GM18870 (cell line): ENCODE data around the gene TTC39C.

ENCODE experiments used
- ATAC-seq: cut with Tn5 transposase; IDR thresholded peaks from one replicate; pipeline ENCODE4 v1.9.1; 2021; ENCODE audit warnings: moderate library complexity; ENCODE audit not compliant: unreplicated experiment

Gene TTC39C

DNA sequence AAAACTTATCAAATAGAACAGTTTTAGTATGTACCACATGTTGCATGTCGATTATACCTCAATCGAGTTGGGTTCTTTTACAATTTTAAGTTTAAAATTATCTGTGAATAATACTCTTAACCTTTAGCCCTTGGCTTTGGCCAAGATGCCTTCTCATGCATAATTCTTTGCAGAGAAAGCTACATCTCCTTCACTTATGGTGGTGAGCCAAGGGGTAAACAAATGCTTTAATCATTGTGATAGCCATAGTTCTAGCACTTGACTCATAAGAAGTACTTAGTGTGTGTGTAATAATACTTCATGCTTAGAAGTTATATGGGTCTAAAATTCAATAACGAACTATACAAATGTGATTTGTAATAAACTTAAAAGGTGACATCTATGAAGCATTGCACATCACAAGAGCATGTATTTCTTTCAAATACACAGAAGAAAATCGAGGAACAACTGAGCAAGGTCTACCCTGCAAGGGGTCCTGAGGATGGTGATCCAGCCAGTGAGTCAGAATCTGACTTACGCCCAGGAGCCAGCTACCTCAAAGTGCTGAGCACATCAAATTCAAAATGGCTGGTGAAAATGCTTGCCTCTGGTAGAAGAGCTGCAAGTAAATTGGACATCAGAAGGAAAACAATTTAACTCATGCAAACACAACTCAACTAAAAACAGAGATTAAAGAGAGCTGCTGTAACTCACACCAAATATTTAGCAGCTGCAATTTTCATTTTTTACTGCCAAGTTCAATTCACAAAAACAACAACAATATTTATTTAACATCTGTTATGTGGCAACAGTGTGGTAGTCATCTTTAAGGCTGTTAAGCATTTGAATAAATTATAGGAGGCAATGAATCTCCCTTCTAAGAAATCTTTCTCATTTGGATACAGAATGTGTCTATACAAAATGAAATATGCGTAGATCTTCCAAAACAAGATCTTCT is 23.8 kb upstream of the TTC39C start:
- ATAC-seq = no peak

DNA sequence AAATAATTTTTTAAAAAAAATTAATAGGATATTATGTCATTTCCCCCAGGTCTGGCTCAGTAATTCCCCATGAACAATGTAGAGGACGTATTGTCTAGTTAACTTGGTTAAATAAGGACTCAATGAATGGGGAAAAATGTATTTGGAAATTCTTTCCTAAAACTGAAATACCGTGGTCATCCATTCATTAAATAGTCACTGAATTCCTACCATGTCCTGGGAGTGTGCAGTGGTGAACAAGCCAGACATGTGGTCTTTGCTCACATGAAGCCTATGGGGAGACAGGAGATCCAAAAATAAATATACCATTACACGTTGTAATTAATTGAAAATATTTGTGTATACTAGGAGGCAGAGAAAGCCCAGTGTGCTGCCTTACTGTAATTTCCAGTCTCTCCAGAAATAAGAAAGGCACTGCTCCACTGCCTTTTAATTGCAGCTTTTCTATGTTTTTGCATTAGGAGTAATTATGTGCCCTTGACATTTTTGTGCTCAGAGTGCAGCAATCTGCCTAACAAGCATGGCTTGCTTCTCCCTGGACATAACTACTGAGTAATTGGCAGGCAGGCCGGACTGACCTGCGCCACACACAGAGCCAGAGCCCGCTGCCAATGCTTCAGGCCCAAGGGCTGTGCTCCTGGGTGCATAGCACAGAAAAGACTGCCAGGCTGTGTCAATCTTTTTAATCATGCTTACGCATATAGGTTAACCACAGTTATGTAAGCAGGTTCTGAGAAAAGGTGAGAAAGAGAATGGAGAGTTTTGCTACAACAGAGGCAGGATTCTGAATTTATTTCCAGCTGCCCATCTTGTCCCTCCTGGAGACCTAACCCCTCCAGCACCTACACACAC is 22.2 kb upstream of the TTC39C start:
- ATAC-seq = no peak

DNA sequence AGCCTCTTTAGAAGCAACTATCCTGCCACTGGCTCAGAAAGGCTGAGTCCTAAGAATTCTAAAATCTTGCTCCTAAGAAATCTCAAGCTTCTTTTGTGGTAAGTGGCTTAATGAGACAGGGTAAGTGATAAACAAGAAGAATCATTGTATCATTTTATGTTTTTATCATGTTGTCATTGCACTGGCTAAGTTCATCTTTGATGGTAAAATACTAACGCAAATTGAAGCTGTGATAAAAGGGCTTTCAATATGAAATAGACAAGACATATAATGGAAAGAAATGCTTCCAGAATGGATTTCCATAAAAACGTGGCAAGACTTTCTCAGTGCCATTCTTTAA is 21.6 kb upstream of the TTC39C start:
- no peak for ATAC-seq

DNA sequence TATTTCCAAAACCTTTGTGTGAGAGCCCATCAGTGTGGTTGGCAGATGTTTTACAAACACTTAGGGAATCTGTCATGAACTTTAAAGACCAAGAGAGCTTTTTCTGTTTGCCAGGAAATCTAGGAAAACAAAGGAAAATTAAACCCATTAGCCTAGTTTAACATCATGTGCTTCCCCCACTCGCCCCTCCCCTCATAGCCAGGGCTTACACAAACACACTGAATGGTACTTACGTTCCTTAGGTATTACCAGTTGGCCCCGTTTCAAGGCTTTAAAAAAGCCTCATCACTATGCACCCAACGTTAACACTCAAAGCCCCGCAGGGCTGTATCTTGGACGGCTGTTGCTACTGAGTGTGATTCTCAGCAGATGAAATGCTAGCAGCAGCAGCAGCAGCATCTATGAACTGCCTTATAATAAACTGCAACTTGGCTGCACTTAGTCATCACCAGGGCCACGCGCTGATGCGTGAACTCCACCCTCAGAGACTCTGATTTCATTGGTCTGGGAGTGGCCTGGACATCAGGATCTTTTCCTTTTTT is 20.1 kb upstream of the TTC39C start:
- ATAC-seq = no peak

DNA sequence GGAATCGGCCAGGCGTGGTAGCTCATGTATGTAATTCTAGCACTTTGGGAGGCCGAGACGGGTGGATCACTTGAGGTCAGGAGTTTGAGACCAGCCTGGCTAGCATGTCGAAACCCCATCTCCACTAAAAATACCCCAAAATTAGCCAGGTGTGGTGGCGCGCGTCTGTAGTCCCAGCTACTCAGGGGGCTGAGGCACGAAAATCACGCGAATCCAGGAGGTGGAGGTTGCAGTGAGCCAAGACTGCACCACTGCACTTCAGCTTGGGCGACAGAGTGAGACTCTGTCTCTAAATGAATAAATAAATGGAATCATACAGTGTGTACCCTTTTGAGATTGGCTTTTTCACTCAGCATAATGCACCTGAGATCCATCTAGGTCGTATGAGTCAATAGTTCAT is 19.4 kb upstream of the TTC39C start:
- ATAC-seq = no peak

DNA sequence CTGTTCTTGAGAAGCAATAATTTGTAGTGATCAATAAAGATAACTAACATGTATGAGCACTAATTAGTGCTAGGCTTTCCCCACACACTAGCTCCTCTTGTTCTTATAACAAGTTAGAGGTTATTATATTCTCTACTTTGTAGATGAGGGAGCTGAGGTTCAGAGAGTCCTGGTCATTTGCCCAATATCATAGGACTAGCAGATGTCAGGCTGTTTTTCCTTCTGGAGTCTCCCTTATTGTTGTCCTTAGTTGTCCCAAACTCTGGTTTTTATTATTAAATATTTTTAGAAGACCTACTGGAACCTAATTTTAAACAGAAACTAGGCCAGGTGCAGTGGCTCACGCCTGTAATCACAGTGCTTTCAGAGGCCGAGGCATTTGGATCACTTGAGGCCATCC is 16.5 kb upstream of the TTC39C start:
- ATAC-seq = no peak

DNA sequence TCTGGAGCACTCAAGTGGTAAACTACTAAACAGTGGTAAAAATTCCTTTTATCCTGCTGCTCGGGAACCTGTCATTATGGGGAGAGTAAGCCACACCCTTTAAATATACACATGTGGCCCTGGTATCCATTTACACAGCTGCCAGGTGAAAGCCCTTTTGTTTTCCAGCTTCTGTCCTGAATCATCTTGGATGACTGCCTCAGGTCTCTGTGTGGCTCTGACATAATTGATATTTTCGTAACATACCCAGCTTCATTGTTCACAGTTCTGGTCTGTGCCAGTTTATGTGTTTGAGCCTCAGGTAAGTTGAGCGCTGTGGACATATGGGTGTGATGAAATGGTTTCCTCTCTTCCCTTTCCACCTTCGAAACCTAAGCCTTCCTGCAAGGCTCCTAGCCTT is 15.7 kb upstream of the TTC39C start:
- ATAC-seq = no peak

DNA sequence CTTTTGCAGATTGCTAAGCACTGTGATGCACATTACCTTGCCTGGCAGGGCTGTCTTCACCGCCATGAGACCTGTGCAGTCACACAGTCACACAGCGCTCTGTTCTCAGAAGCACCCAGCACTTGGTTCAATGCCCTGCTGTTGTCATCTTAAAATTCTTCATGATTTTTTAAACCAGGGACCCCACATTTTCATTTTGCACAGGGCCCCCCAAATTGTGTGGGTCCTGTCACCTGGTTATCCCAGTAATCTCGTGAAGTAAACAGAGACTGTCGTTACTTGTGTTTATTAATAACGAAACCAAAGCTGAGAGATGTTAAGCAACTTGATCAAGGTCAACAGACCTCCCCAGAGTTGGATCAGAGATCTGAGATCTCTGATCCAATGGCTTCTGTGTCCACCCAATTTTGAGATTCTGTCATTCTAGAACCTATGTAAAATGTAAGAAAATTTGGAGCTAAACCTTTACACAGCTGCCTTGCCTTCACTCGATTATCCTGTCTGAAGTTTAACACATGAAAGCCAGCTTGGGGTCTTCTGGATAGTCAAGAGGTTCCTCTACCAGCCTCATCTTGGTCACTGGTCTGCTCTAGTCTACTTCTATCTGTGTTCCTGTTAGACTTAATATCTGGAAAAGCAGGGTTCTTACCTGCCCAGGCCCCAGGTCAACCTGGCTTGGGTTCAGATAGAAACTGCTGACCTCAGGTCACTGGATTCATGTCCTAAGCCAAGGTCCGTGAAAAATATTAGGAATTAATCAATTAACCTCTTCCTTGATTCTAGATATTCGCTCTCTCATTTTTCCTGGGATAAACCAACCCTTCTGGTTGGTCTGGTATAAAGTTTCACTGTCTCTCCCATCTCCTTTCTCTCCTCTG is 13.7 kb upstream of the TTC39C start:
- ATAC-seq = no peak

DNA sequence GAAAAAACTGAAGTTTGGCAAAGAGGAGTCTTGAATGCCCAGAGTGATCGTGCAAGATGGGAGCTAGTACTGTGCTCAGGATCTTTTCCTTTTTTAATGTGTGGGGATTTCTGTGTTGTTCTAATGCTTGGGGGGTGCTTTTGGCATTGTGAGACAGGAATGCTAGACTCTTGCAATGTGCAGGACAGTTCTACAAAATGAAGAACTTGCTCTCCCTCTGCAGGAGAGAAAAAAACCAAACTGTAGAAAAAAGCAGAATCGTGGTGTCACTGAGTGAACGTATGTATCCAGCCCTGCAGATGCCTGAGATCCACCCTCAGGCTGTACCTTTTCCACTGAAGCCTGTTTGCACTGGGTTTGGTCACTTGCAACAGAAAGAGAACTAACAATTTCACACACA is 12.1 kb upstream of the TTC39C start:
- ATAC-seq = no peak

DNA sequence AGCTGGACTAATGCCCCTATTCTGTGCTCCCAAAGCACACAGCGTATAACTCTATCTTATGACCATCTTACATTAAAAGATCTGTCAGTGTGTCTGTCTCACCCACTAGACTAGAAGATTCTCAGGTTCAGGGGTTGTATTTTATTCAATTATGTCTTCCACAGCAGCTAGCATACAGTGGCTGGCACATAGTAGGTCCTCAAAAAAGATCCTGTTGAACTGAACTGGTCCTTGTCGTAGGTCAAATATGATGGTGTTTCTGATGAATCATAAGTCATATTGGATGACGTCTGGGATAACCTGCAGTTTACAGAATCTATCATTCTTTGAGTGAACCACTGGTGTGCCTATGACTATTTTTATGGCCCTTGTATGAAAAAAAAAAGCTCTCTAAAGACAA is 11.3 kb upstream of the TTC39C start:
- no peak for ATAC-seq

DNA sequence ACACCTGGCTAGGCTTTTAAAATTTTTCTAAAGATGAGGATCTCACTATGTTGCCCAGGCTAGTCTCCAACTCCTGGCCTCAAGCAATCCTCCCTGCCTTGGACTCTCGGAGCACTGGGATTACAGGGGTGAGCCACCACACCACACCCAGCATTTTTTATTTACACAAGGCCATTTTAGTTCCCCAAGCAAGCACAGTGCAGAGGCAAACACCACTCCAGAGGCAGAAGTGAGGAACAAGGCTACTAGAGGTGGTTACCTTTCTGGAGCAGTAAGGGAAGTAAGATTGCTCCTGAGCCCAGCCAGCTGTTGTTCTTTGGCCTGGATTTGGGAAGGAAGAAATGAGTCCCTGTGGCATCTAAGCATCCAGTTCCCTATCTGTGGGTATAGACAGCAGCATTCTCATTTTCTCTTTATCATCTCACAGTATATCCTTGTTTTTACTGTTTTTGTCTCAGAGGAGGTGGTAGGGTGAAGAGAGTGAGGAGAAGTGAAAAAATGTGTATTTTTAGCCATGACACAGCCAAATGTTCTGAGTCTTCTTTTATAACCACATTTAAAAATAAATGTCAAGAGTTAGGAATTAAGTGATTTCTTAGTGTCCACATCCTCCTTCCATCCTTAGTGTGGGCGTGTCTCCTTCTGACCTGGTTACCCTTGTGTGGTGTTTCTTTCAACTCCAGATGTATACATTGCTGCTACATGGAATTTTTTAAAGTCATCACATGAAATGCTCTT is 10.5 kb upstream of the TTC39C start:
- ATAC-seq = no peak

DNA sequence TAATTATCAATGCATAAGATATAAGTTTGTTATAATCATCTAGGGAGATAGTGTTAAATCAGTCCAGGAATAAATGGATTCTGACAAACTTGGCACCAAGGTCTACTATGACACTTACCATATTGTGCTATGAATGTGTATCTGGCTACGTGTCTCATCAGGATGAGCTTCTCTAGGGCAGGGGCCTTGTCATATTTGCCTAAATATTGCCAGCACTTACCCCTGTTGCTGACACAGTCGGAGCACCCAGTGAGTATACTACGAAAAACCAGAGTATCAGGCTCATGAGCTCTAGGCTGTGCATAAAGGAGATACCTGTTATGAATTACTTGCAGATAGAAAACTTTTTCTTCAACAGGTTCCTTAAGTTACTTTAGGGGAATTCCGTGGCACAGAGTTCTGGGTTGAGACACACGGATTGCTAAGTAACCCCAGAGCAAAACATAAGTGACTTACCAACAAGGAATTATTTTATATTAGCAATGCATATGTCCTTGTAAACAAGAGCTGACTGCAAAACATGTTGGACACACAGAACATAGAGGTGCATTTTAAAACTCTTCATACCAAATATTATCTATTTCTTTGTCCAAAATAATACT is 7.7 kb upstream of the TTC39C start:
- ATAC-seq = no peak

DNA sequence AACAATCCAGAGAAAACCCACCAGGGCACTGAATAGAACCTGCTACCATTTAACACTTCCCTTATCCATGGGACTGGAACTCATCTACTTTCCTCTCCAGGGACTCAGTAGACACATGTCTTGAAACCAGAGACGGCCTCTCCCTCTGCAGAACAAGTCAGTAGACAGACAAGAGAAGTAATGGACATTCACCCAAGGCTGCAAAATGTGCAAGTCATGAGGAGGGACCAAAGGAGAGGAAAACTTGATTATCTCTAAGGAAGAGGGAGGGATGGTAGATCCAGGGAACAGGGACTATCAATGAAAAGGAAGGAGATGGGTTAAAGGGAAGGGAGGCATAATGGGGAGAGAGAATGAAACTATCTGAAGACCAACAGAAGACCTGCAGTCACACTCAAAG is 5.3 kb upstream of the TTC39C start:
- no peak for ATAC-seq

DNA sequence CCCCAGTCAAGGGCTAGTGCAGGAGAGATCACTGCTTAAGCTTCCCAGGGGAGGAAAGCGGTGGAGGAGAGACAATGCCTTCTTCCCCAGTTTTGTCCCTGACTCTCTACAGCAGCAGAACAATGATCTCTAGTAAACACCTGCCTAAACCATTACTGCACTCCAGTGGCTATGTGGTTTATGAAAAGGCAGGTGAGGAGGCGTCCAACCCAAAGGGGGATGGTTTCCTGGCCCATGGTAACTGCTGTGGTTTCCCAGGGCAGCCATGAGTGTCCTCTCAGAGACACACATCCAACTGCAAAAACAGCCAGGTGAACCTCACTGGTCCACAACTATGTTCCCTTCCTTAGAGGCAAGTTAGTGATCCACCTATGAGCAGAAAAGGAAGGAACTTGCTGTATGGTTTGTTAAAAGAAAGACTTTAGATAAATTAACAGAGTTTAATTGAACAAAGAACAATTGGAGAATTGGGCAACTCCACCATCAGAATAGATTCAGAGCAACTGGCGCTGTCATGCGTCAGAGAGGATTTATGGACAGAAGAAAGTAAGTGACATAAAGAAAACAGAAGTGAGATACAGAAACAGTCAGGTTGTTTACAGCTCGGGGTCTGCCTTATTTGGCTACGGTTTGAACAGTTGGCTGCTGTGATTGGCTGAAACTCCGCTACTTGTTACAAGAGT is 4.8 kb upstream of the TTC39C start:
- ATAC-seq = peak; percentile 56

DNA sequence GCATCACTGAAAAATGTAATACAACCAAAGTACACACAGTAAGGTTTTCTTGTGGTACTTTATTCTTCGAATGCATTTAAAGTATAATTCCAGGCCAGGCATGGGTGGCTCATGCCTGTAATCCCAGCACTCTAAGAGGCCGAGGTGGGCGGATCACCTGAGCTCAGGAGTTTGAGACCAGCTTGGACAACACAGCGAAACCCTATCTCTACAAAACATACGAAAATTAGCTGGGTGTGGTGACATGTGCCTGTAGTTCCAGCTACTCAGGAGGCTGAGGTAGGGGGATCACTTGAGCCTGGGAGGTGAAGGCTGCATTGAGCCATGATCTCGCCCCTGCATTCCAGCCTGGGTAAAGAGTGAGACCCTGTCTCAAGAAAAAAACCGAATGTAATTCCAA is 3.9 kb upstream of the TTC39C start:
- ATAC-seq = no peak

DNA sequence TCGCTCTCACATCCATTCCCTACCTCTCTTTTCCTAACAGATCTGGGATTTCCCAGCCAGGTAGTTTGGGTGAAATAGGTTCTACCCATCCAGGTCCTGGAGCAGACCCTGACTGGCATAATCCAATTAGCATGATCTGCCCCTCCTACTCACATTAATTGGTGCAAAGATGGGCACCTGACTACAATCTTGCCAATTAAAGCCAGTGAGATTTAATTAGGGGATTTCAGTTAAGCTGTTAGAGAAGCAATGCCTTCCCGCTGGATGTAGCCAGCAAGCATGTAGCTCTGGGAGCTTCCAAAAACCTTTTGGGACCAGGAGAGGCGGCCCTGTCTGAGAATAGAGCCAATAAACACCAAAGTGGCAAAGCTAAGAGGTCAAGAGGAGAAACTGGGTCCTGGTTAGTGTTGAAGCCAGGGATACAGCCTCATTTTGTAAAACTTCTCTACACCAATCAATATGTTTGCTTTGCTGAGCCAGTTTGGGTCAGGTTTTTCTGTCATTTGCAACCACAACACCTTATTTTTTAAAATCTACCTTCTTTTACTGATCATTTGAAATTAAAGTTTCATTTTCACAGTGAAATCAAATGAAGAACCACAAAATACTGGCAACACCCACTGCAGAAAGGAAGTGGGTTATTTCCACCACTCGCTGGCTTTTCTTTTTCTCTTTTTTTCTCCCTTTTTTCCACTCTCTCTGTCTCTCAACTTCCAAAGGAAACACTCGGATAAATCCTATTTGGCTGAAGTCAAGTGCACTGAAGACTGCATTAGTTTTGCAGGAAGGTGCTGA is 3.2 kb upstream of the TTC39C start:
- no peak for ATAC-seq

DNA sequence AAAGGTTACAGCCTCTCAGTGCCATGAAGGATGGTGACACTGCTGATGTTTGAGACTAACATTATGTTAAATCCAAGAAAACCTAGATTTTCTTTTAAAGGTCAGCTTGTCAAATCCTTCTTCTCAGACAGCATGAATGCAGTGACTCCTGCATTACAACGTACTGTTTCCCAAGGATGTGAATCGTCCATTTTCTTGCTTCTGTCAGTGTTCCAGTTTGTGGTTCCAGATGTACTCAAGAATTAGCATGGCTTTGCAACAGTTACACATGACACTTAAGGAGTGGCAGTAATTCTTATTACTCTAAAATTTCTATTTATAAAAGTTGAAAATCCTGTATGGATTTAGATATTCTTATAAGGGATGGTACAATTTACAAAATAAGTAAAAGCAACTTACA is 1.5 kb upstream of the TTC39C start:
- no peak for ATAC-seq

DNA sequence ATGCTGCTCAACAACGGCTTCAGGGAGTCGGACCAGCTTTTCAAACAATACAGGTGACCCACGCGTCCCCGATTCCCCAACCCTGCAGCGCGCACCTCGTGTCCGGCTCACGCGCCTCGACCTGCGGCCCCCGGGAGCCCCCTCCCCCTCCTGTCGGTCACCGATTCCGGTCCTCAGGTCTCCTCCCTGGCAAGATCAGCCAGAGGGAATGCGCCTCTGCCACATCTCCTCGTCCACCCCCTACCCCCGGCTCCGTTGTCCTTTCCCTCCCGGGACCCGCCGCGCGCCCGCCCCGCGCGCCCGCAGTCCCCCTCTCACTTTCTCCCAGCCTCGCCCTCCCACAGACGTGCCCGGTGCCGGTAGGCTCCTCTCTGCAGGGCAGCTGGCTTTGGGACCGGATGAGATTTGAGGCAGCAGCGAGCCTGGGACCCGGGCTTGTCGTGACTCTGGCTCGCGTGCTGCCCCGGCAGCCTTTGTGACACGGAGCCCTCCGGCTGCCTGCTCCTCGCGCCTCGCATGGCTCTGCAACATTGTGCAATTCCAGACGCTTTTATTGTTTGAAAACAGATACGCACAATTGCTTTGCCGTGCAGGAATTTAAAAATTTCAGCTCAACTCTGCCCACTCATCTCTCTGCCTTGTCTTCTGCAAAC is 558 bp downstream of the TTC39C start:
- no peak for ATAC-seq
